Mucosa of gallbladder (tissue), 1 donor: ENCODE results near the gene TUBGCP6. TPM values are rescaled to one million over a fixed set of nuclear protein-coding genes. Genes with fewer than 3 reads are reported as not detected.
"Not testable (repeated sequence)": the region's sequence is repeated elsewhere in the genome, so short reads cannot be mapped to it uniquely, and the experiment has no call there.

Experiments
- DNase-seq: peaks from one replicate; pipeline ENCODE4 v3.0.0-alpha.2; 2020; ENCODE audit warnings: low spot score
- total RNA-seq: library from RNA; stranded (reverse); gene quantifications from one replicate; pipeline ENCODE4 v1.2.1, GENCODE V29; 2021
- donor health status: DM: no; HTN: no; CAD: no.

TUBGCP6 gene
- total RNA-seq, 1 donor from 2014 or later, result 64.4 TPM

DNA sequence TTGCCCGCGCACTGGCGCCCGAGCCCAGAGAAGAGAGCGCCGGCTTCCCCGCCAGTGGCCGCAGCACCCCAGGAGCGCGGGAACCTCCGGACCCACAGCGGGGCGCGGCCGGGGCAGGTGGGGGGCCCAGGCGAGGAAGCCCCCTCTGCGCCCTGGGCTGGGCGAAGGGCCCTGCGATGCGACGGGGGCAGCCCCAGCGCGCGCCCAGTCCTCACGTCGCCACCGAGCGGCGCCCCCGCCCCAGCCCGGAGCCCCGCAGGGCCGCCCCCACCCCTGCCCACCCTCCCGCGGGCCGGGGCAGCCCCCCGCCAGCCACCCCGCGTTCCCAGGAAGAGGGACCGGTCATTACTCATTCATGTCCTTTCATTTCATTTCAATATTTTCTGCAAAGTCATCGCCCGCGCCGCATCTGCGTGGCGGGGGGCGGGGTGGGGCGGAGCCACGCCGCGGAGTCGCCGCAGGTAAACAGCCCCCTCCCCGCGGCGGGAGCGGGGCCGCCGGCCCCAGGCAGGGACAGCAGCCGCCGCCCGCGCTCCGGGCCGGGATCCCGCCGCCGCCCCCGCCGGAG, 75.0 kb downstream of the TUBGCP6 start:
- DNase-seq, result no peak

DNA sequence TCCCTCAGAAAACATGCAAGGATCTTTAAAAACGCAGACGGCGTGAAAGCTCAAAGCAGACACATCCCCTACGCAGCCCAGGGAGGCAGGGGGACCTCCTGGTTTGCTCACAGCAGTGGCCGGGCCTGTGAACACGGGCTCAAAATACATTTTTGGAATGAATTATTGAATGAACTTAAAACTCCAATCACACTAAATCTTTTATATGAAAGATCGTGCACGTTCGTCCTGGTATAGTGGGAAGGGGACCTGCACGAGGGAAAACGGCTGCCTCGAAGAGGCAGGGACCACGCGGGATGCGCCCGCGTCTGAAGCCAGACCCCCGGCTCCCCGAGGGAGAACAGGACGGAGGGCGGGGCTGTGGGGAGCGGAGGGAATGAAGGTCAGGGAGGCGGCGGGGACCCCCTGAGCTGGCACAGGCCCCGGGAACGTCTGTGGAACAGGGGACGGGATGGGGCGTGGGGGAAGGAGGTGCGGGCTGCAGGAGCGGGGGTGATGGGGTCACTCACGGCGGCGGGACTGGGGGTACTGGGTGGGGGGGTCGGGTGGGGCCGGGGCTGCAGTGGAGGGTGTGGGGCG, 75.6 kb downstream of the TUBGCP6 start:
- no peak for DNase-seq

DNA sequence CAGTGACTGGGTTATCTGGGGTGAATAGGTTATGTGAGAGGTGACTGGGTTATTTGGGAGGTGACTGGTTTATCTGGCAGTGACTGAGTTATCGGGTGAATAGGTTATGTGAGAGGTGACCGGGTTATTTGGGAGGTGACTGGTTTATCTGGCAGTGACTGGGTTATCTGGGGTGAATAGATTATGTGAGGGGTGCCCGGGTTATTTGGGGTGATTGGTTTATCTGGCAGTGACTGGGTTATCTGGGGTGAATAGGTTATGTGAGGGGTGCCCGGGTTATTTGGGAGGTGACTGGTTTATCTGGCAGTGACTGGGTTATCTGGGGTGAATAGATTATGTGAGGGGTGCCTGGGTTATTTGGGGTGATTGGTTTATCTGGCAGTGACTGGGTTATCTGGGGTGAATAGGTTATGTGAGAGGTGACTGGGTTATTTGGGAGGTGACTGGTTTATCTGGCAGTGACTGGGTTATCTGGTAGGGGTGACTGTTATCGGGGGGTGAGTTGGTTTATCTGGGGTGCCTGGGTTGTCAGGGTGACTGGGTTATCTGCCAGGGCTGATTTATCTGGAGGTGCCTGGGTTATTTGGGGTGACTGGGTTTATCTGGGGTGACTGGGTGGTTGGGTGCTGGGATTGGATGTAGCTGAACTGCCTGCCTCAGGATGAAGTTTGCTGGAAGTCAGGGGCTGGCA, 76.2 kb downstream of the TUBGCP6 start:
- not testable (repeated sequence) for DNase-seq

DNA sequence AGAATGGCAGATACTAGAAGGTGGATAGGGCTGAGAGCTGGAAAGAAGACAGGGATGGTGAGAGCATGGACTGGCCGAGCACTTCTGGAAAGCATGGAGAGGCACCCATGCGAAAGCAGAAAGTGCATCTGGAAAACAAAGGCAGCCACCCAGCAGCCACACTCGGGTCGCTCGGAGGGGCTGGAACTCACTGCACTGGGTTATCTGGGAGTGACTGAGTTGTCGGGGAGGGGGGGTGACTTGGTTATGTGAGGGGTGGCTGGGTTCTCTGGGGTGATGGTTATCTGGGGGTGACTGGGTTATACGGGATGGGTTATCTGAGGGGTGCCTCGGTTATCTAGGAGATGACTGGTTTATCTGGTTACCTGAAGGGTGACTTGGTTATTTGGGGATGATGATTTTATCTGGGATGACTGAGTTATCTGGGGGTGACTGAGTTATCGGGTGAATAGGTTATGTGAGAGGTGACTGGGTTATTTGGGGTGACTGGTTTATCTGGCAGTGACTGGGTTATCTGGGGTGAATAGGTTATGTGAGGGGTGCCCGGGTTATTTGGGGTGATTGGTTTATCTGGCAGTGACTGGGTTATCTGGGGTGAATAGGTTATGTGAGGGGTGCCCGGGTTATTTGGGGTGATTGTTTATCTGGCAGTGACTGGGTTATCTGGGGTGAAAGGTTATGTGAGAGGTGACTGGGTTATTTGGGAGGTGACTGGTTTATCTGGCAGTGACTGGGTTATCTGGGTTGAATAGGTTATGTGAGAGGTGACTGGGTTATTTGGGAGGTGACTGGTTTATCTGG, 76.9 kb downstream of the TUBGCP6 start:
- DNase-seq, result no peak

Other genes starting within 250 kb of the TUBGCP6 start
- 0.06 TPM for gene IL17REL, start 232.3 kb downstream of the TUBGCP6 start, total RNA-seq
- not detected for gene TTLL8, start 186.7 kb downstream of the TUBGCP6 start, total RNA-seq
- gene MLC1, start 159.6 kb downstream of the TUBGCP6 start, total RNA-seq, result 0.43 TPM
- gene MOV10L1, start 155.0 kb downstream of the TUBGCP6 start, total RNA-seq, result 2.6 TPM
- 0.95 TPM for gene PANX2, start 74.3 kb downstream of the TUBGCP6 start, total RNA-seq
- 55.1 TPM for gene TRABD, start 59.1 kb downstream of the TUBGCP6 start, total RNA-seq
- 37.0 TPM for gene SELENOO, start 44.0 kb downstream of the TUBGCP6 start, total RNA-seq
- gene HDAC10, start 6.2 kb upstream of the TUBGCP6 start, total RNA-seq, result 100 TPM
- 23.2 TPM for gene MAPK12, start 16.7 kb upstream of the TUBGCP6 start, total RNA-seq
- 16.7 TPM for gene MAPK11, start 25.4 kb upstream of the TUBGCP6 start, total RNA-seq
- 1,246 TPM for gene PLXNB2, start 62.6 kb upstream of the TUBGCP6 start, total RNA-seq
- 24.9 TPM for gene DENND6B, start 82.0 kb upstream of the TUBGCP6 start, total RNA-seq
- gene PPP6R2, start 98.3 kb upstream of the TUBGCP6 start, total RNA-seq, result 75.5 TPM
- 95.8 TPM for gene SBF1, start 230.0 kb upstream of the TUBGCP6 start, total RNA-seq
- gene ADM2, start 236.5 kb upstream of the TUBGCP6 start, total RNA-seq, result 5.1 TPM
- 1.6 TPM for gene MIOX, start 241.8 kb upstream of the TUBGCP6 start, total RNA-seq